Tongue (tissue), 2 donors: ENCODE data around the gene PLOD2. TPM values are rescaled to one million over a fixed set of nuclear protein-coding genes. Genes with fewer than 3 reads are reported as not detected.
A peak's percentile ranks its signal among the peaks of the same experiment; 100 is the strongest.

Source experiments
- DNase-seq: peaks from one replicate; pipeline ENCODE4 v3.0.0-alpha.2; 2015
- total RNA-seq: library from RNA; depleted of rRNA; stranded (reverse); fragments of >200 nt; gene quantifications from one replicate; pipeline ENCODE4 v1.2.3, GENCODE V29; 2014

PLOD2 gene
- total RNA-seq, 1 donor from 2014 or later = 27.7 TPM

DNA sequence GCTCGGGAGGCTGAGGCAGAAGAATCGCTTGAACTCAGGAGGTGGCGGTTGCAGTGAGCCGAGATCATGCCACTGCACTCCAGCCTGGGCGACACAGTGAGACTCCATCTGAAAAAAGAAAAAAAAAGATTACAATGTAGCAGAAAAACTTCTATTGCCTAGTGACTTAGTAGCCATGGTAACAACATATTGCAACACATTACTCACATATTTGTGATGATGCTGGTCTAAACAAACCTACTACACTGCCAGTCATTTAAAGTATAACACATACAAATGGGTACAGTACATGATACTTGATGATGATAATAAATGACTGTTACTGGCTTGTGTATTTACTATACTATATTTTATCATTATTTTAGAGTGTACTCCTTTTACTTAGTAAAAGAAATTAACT, 125.6 kb downstream of the PLOD2 start:
- no peak for DNase-seq

DNA sequence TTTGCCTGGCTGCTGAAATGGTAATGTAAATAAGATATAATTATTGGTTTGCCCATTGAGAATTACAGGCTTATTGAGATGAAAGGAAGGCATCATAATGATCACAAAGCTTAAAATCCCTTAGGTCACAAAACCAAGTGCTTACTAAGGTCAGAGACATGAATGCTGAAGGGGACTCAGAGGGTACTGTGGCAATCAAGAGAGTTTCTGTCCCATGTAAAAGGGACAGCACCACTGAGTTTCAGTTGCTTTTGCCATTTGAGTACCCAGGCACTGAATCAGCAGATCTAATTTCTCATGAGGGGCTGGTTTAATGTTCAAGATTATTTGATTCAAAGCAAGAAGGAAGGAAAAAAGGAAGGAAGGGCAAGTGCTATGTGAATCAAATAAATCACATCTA, 127.0 kb downstream of the PLOD2 start:
- no peak for DNase-seq

DNA sequence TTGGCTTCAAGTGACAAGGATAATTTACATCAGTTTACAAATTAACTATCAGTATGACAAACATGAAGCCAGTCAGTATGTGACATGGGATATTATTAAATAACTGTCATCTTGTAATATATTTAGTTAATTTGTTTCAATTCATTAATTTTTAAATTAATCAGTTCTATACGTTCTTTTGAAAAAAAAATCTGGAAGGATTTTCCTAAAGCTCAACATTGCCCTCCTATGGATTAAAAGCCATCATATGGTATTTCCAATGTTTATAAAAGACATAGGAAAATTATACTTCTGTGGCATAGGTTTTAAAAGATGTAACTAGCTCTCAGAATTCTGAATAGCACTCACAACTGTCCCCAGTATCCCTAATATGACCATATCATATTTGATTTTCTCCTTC, 134.4 kb downstream of the PLOD2 start:
- DNase-seq = peak; percentile 17

DNA sequence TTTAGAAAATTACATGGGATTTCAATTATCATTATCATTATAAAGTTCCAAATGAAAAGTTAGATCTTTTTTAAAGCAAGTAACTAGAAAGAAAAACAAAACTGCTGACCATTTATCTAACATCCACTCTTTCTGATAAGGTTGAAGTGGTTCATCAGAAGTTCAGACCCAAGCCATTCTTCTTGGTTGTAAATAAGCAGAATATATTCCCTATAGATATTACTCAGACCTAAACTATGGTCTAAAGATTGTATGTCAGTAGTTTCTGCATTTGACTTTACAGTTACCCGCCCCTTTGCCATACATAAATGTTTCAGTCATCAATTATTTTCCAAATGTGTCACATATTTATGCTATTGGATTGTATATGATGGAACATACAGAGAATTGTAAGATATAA, 136.7 kb downstream of the PLOD2 start:
- no peak for DNase-seq

DNA sequence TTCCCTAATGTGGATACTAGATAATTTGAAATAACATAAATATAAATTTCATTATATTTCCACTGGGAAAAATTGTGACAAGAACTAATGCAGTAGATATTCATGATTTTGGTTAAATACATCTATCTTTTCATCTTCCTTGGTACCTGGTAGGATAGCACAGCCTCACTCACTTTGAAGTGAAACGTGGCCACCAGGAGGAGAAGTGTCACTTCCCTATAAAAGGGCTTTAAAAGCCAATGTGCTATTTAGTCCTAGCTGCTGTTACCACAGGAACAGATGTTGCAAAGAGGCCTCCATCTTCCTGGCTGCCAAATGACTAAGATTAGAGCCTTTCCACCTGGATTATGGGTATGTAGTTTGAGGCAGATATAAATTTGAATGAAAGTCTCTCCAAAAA, 140.0 kb downstream of the PLOD2 start:
- no peak for DNase-seq

DNA sequence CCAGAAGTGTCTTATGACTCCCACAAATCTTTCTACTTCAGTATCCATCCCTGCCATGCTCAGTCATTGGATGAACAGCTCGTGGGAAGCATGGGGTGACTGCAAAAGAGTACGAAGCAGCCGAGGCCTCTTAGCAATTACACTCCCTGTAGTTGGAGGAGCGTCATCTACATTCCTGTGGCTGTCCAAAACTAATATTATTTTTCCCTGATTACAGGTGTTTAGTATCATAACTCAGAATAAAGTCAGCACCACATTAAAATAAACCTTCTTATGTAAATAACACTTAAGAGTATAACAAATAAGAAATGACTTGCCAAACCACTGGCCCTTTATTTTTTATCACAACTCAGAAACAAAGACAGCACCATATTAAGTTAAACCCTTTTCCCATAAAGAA, 141.5 kb downstream of the PLOD2 start:
- DNase-seq = no peak

Other genes with a start within 250 kb of the PLOD2 start
- gene PLSCR4, start 89.9 kb upstream of the PLOD2 start, total RNA-seq = 55.6 TPM